H1 (cell line): ENCODE data around the gene DYNLT5. TPM values are rescaled to one million over a fixed set of nuclear protein-coding genes. Genes with fewer than 3 reads are reported as not detected.

Source experiments
- CTCF ChIA-PET: fragments of 300-600 bp; sonication (Branson Sonifier 250); formaldehyde crosslinking; loops from one replicate; lab custom pipeline; 2021; ENCODE audit not compliant: partially characterized antibody; lab: Charles Lee
- POLR2A ChIA-PET: fragments of 300-600 bp; sonication (Branson Sonifier 250); formaldehyde crosslinking; loops from one replicate; lab custom pipeline; 2021; ENCODE audit warnings: inconsistent platforms; ENCODE audit not compliant: partially characterized antibody; lab: Charles Lee
- DNase-seq, 2 experiments: peaks; one replicate each; pipeline versions ENCODE4 v3.0.0 to v3.0.0-alpha.2; 2010 to 2022; ENCODE audit warnings: low spot score in 2 of 2, low read depth in 1 of 2, mixed read lengths in 1 of 2
- FAIRE-seq: peaks from 2 replicates; lab custom pipeline; 2011; peaks lifted over from hg19 to GRCh38; lab: Jason Lieb, UNC
- H2AFZ ChIP-seq: 2 replicates; pipeline ENCODE4 v1.8.1; 2012; ENCODE audit warnings: low read length, inconsistent platforms
- H2AK5ac ChIP-seq: 2 replicates; pipeline ENCODE4 v1.6.1; 2013; ENCODE audit warnings: low read depth, low read length
- H2BK120ac ChIP-seq: replicated peaks from 2 replicates; pipeline ENCODE3; 2013; ENCODE audit warnings: low read depth, low read length, inconsistent platforms
- H2BK12ac ChIP-seq: 2 replicates; pipeline ENCODE4 v1.6.1; 2013; ENCODE audit warnings: low read depth, low read length
- H2BK15ac ChIP-seq: 2 replicates; pipeline ENCODE4 v1.6.1; 2013; ENCODE audit warnings: low read length
- H2BK20ac ChIP-seq: 2 replicates; pipeline ENCODE4 v1.6.1; 2013; ENCODE audit warnings: low read length
- H2BK5ac ChIP-seq: 2 replicates; pipeline ENCODE4 v1.6.1; 2013; ENCODE audit warnings: low read depth, low read length
- H3K14ac ChIP-seq: 2 replicates; pipeline ENCODE4 v1.6.1; 2013; ENCODE audit warnings: inconsistent platforms; ENCODE audit not compliant: insufficient read length
- H3K18ac ChIP-seq: 2 replicates; pipeline ENCODE4 v1.6.1; 2013; ENCODE audit warnings: low read length; ENCODE audit errors: extremely low read depth
- H3K23ac ChIP-seq: 2 replicates; pipeline ENCODE4 v1.6.1; 2013; ENCODE audit warnings: inconsistent platforms; ENCODE audit not compliant: insufficient read length
- H3K23me2 ChIP-seq: 2 replicates; pipeline ENCODE4 v1.6.1; 2013; ENCODE audit warnings: low read depth, low read length
- H3K27ac ChIP-seq: 2 replicates; pipeline ENCODE4 v1.6.1; 2011; ENCODE audit warnings: low read depth, low read length, inconsistent platforms
- H3K27me3 ChIP-seq, 4 experiments: replicated peaks in 1 of 4; 1 replicate in 1 of 4; 2 replicates in 3 of 4; pipeline versions ENCODE4 v1.6.1 to v1.8.1; 2011 to 2013; ENCODE audit warnings: low read length in 3 of 4, mild to moderate bottlenecking in 3 of 4, inconsistent platforms in 2 of 4, mixed read lengths in 2 of 4, moderate library complexity in 1 of 4; ENCODE audit not compliant: control insufficient read depth in 3 of 4, insufficient read depth in 3 of 4; ENCODE audit errors: extremely low read depth in 1 of 4
- H3K36me3 ChIP-seq, 4 experiments: 2 replicates each; pipeline versions ENCODE4 v1.6.1 to v1.8.1; 2011 to 2013; ENCODE audit warnings: mild to moderate bottlenecking in 4 of 4, low read length in 3 of 4, moderate library complexity in 2 of 4, control low read depth in 1 of 4, inconsistent platforms in 1 of 4; ENCODE audit not compliant: insufficient read depth in 4 of 4, control insufficient read depth in 2 of 4
- H3K4ac ChIP-seq: replicated peaks from 2 replicates; pipeline ENCODE3; 2013; ENCODE audit warnings: low read length, low read depth, mixed read lengths, inconsistent platforms; ENCODE audit not compliant: insufficient read length
- H3K4me1 ChIP-seq, 4 experiments: replicated peaks in 1 of 4; 1 replicate in 1 of 4; 2 replicates in 3 of 4; pipeline versions ENCODE4 v1.6.1 to v1.8.1; 2011 to 2013; ENCODE audit warnings: low read length in 3 of 4, inconsistent platforms in 2 of 4, mixed read lengths in 1 of 4; ENCODE audit not compliant: insufficient read depth in 4 of 4, control insufficient read depth in 3 of 4
- H3K4me2 ChIP-seq, 2 experiments: 2 replicates each; pipeline versions ENCODE4 v1.6.1 to v1.8.1; 2011 to 2013; ENCODE audit warnings: low read depth in 2 of 2, low read length in 2 of 2, control low read depth in 1 of 2, inconsistent platforms in 1 of 2, mild to moderate bottlenecking in 1 of 2; ENCODE audit not compliant: insufficient read depth in 1 of 2
- H3K4me3 ChIP-seq, 4 experiments: fragments of 200-600, 300-600 bp in 1 of 4; sonication (generic), shearing (Covaris generic), sonication (Bioruptor Twin) in 1 of 4; 2 replicates each; pipeline versions ENCODE4 v1.5.1 to v1.8.1; 2011 to 2016; ENCODE audit warnings: low read length in 4 of 4, low read depth in 3 of 4, control low read depth in 2 of 4, inconsistent platforms in 2 of 4, mild to moderate bottlenecking in 2 of 4, mixed read lengths in 1 of 4, moderate library complexity in 1 of 4; ENCODE audit not compliant: insufficient read depth in 2 of 4; ENCODE audit errors: extremely low read depth in 1 of 4
- H3K56ac ChIP-seq: replicated peaks from 2 replicates; pipeline ENCODE3; 2013; ENCODE audit warnings: low read depth, mild to moderate bottlenecking, mixed read lengths, low read length, inconsistent platforms; ENCODE audit not compliant: insufficient read length
- H3K79me1 ChIP-seq: 2 replicates; pipeline ENCODE4 v1.6.1; 2013; ENCODE audit warnings: low read depth, low read length, control low read depth
- H3K79me2 ChIP-seq, 2 experiments: 2 replicates each; pipeline versions ENCODE4 v1.6.1 to v1.8.1; 2012 to 2013; ENCODE audit warnings: low read length in 2 of 2, mild to moderate bottlenecking in 2 of 2, inconsistent platforms in 1 of 2; ENCODE audit not compliant: insufficient read depth in 2 of 2, control insufficient read depth in 1 of 2
- H3K9ac ChIP-seq, 4 experiments: replicated peaks in 1 of 4; 1 replicate in 1 of 4; 2 replicates in 3 of 4; pipeline versions ENCODE4 v1.6.1 to v1.8.1; 2011 to 2013; ENCODE audit warnings: low read depth in 3 of 4, low read length in 3 of 4, control low read depth in 2 of 4, mild to moderate bottlenecking in 2 of 4, moderate library complexity in 2 of 4, inconsistent platforms in 1 of 4; ENCODE audit errors: extremely low read depth in 1 of 4
- H3K9me3 ChIP-seq, 2 experiments: 2 replicates each; pipeline versions ENCODE4 v1.6.1 to v1.8.1; 2012 to 2013; ENCODE audit warnings: mild to moderate bottlenecking in 2 of 2, moderate library complexity in 2 of 2, control low read depth in 1 of 2, inconsistent platforms in 1 of 2, low read depth in 1 of 2, low read length in 1 of 2, mixed read lengths in 1 of 2; ENCODE audit not compliant: insufficient read depth in 2 of 2
- H4K20me1 ChIP-seq, 2 experiments: replicated peaks in 1 of 2; 2 replicates each; pipeline versions ENCODE3 to v1.8.1; 2011 to 2013; ENCODE audit warnings: inconsistent platforms in 2 of 2, low read length in 2 of 2, mild to moderate bottlenecking in 1 of 2; ENCODE audit not compliant: insufficient read depth in 2 of 2, control insufficient read depth in 1 of 2
- H4K5ac ChIP-seq: 2 replicates; pipeline ENCODE4 v1.6.1; 2013; ENCODE audit warnings: low read length, low read depth, mixed read lengths, inconsistent platforms; ENCODE audit not compliant: insufficient read length
- H4K8ac ChIP-seq: 2 replicates; pipeline ENCODE4 v1.8.0; 2013; ENCODE audit warnings: mild to moderate bottlenecking, moderate library complexity, low read length, inconsistent platforms; ENCODE audit not compliant: insufficient read depth; ENCODE audit errors: extremely low read depth
- H4K91ac ChIP-seq: replicated peaks from 2 replicates; pipeline ENCODE3; 2013; ENCODE audit warnings: low read length, mixed read lengths, inconsistent platforms; ENCODE audit not compliant: insufficient read length
- CHD1 ChIP-seq: IDR thresholded peaks from 2 replicates; pipeline ENCODE4 v1.6.1; 2012; ENCODE audit warnings: low read depth, low read length, improper control_type of control experiment
- ZNF274 ChIP-seq: IDR thresholded peaks from 2 replicates; pipeline ENCODE4 v1.7.0; 2012; ENCODE audit warnings: low read length, borderline replicate concordance; ENCODE audit errors: extremely low read depth
- WGBS, 2 experiments: shearing (Covaris generic) in 1 of 2; methylation state at CpG; one replicate each; pipeline versions ENCODE4 v1.1.6 to v1.1.7; 2013 to 2015; ENCODE audit warnings: low lambda C conversion rate in 2 of 2, mixed read lengths in 2 of 2, inconsistent platforms in 1 of 2, low coverage in 1 of 2, missing lambda C conversion rate in 1 of 2; ENCODE audit not compliant: insufficient replicate concordance in 2 of 2, insufficient coverage in 1 of 2, insufficient read length in 1 of 2; ENCODE audit errors: extremely low coverage in 1 of 2, missing lambda C conversion rate in 1 of 2; 5-methylcytosine and 5-hydroxymethylcytosine counted together
- polyA plus RNA-seq, 7 experiments: library from polyadenylated mRNA; depleted of rRNA in 3 of 7; stranded (reverse) in 5 of 7; unstranded in 2 of 7; fragments of >200 nt in 5 of 7; fragments of 200-250 nt in 2 of 7; gene quantifications; 1 replicate in 5 of 7; 2 replicates in 1 of 7; 4 replicates in 1 of 7; pipeline versions ENCODE4 v1.2.1 to v1.2.3, GENCODE V29; 2011 to 2013; ENCODE audit warnings: missing spikeins in 2 of 7, mixed read lengths in 2 of 7
- total RNA-seq: library from RNA; stranded (reverse); fragmentation: NEBNext Ultra II Directional; extraction: Animal tissue kit (Norgen Biotek cat#: 25700); gene quantifications from 2 replicates; pipeline ENCODE4 v1.2.1, GENCODE V29; 2021
- TF ChIP-seq, protein P1 (sequence below): IDR thresholded peaks from 2 replicates; pipeline ENCODE4 v1.6.1; 2011; ENCODE audit warnings: low read depth, mild to moderate bottlenecking, low read length; ENCODE audit not compliant: insufficient read depth

DYNLT5 gene
- total and polyA plus RNA-seq, 2 of the 8 experiments (the other 6 are each of a cell fraction or from before 2014, with no cell fraction given) = 0.93 to 1.5 TPM

DNA sequence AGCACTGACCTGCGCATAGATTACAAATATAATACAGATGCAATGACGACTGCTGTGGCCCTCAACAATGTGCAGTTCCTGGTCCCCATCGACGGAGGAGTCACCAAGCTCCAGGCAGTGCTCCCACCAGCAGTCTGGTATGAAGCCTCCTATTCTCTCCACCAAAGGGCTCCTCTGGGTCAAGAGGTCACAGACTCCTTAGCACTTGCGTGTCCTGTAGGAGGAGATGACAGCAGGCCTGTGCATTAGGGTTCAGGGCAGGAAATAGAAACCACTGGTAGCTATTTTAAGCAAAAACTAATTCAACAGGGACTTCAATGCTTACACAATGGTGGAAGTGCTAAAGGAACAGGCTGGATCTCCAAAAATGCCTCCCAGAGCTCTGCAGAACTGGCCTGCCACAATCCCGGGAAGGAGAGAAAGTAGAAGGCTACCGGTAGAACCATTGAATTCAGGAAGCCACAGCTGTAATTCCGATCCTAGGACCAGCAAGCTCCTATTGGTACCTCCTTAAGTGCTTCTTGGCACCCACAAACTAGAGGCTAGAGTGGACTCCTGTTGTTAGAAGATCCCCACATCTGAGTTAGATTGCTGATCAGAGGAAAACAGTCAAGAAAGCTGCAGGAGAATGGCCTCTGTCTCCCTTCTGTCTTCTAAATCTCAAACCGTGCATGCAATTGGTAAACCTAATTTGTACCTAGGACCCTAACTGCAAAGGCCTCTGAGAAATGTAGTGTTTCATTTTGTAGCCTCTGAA lies 12.7 kb upstream of the DYNLT5 start:
- Histone ChIP-seq H2BK15ac (no peak overlapping the region), H2BK120ac (no peak overlapping the region), H3K23ac (no peak overlapping the region), H3K79me1 (no peaks in the 10 kb centered on the region), H3K27me3 (no peaks in the 10 kb centered on the region), H2AK5ac (no peak overlapping the region), H3K23me2 (no peaks in the 10 kb centered on the region), H3K14ac (no peak overlapping the region), H3K9me3 (no peaks in the 10 kb centered on the region), H3K79me2 (no peaks in the 10 kb centered on the region), H4K20me1 (no peaks in the 10 kb centered on the region), H2BK5ac (no peak overlapping the region), H3K4ac (no peak overlapping the region), H2AFZ (no peak overlapping the region), H3K36me3 (no peaks in the 10 kb centered on the region), H2BK12ac (no peak overlapping the region), H4K8ac (no peak overlapping the region), H3K4me3 (no peak overlapping the region), H4K5ac (no peak overlapping the region), H4K91ac (no peak overlapping the region), H3K27ac (no peak overlapping the region), H2BK20ac (no peak overlapping the region), H3K4me2 (no peak overlapping the region), H3K18ac (no peak overlapping the region), H3K9ac (no peak overlapping the region), H3K56ac (no peak overlapping the region), H3K4me1 (peaks cover 0 to 2% (median 0%) of the 10 kb centered on the region in 4 experiments; a peak in 1 of 7 replicates)
- ChIA-PET CTCF (interaction anchor here (0.7 to 2.3 kb wide), 8 partner anchors 11 to 487 kb away, joined by 3 to 9 read pairs (median 4); no protein-coding TSS in a partner anchor), POLR2A (interaction anchor here (1.4 kb wide), 1 partner anchor 13 kb away, joined by 3 read pairs; the partner anchor contains the start of gene DYNLT5)
- no peak for FAIRE-seq
- WGBS, 2 experiments = 91% methylated on average over 9 of the region's 9 CpGs; no CpG with 5 or more reads in 1 of the 2 experiments
- DNase-seq = no peak
- TF ChIP-seq, protein P1, sequence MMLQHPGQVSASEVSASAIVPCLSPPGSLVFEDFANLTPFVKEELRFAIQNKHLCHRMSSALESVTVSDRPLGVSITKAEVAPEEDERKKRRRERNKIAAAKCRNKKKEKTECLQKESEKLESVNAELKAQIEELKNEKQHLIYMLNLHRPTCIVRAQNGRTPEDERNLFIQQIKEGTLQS = no peak
- TF ChIP-seq ZNF274 (no peak), CHD1 (no peak)
